NB4 (cell line): ENCODE data around the gene AKR7A3.
"Not testable (repeated sequence)": the region's sequence is repeated elsewhere in the genome, so short reads cannot be mapped to it uniquely, and the experiment has no call there.

ENCODE experiments used
- DNase-seq: peaks from one replicate; pipeline ENCODE4 v3.0.0; 2010; ENCODE audit warnings: low read depth
- H3K4me3 ChIP-seq: one replicate; pipeline ENCODE4 v1.5.1; 2011; ENCODE audit warnings: mild to moderate bottlenecking, low read depth, low read length, moderate library complexity
- CTCF ChIP-seq: IDR thresholded peaks from one replicate; pipeline ENCODE4 v1.5.1; 2012; ENCODE audit warnings: low read depth, low read length
- MAX ChIP-seq: IDR thresholded peaks from 2 replicates; pipeline ENCODE4 v1.6.1; 2011; ENCODE audit warnings: low read depth, low read length
- MYC ChIP-seq: IDR thresholded peaks from 2 replicates; pipeline ENCODE4 v1.6.1; 2011; ENCODE audit warnings: low read depth, low read length
- POLR2A ChIP-seq: IDR thresholded peaks from 2 replicates; pipeline ENCODE4 v1.6.1; 2011; ENCODE audit warnings: mild to moderate bottlenecking; ENCODE audit not compliant: insufficient read length; ENCODE audit errors: extremely low read depth

The AKR7A3 gene

GRCh38 chr1:19288324-19289241 lies at the start of gene AKR7A3:
Gene AKR7A3, minus strand, starts transcription at chr1:19288770. Its CDS starts 61 bp downstream, at chr1:19288709.
- peak; percentile 54 for DNase-seq

GRCh38 chr1:19338323-19338762 lies 49.8 kb upstream of the AKR7A3 start:
- no peak for TF ChIP-seq POLR2A
- TF ChIP-seq MAX, result no peak
- no peak for TF ChIP-seq CTCF
- no peak for TF ChIP-seq MYC
- peak; percentile 44 for DNase-seq
- no peak overlapping the region for H3K4me3 ChIP-seq

More at GRCh38 chr1:19288324-19289241, at the start of gene AKR7A3:
- H3K4me3 ChIP-seq, result not testable (repeated sequence)

GRCh38 chr1:19337289-19337688 lies 48.7 kb upstream of the AKR7A3 start:
- DNase-seq, result no peak
- TF ChIP-seq MAX (no peak), CTCF (no peak), MYC (no peak), POLR2A (no peak)
- H3K4me3 ChIP-seq, result no peak overlapping the region

- no peak for DNase-seq
- H3K4me3 ChIP-seq, result no peak overlapping the region
- TF ChIP-seq MAX, result no peak
- no peak for TF ChIP-seq MYC
- TF ChIP-seq POLR2A, result no peak
- TF ChIP-seq CTCF, result no peak
Measured at GRCh38 chr1:19336543-19336942, 48.0 kb upstream of the AKR7A3 start.

GRCh38 chr1:19333587-19334354 lies 45.2 kb upstream of the AKR7A3 start:
- no peak overlapping the region for H3K4me3 ChIP-seq
- DNase-seq, result no peak
- TF ChIP-seq MYC (no peak), MAX (no peak), POLR2A (no peak), CTCF (no peak)

GRCh38 chr1:19332832-19333231 lies 44.3 kb upstream of the AKR7A3 start:
- no peak for TF ChIP-seq POLR2A
- TF ChIP-seq MYC, result no peak
- no peak for TF ChIP-seq CTCF
- no peak for TF ChIP-seq MAX
- no peak for DNase-seq
- H3K4me3 ChIP-seq, result no peak overlapping the region
